Amygdala (tissue), 56 donors: ENCODE data around the gene GPR17.
A peak's percentile ranks its signal among the peaks of the same experiment; 100 is the strongest.

Experiments used
- DNase-seq, 56 donors: peaks; one replicate each; lab custom pipeline; 2025; lab: John Stamatoyannopoulos, UW

GPR17 gene

DNA sequence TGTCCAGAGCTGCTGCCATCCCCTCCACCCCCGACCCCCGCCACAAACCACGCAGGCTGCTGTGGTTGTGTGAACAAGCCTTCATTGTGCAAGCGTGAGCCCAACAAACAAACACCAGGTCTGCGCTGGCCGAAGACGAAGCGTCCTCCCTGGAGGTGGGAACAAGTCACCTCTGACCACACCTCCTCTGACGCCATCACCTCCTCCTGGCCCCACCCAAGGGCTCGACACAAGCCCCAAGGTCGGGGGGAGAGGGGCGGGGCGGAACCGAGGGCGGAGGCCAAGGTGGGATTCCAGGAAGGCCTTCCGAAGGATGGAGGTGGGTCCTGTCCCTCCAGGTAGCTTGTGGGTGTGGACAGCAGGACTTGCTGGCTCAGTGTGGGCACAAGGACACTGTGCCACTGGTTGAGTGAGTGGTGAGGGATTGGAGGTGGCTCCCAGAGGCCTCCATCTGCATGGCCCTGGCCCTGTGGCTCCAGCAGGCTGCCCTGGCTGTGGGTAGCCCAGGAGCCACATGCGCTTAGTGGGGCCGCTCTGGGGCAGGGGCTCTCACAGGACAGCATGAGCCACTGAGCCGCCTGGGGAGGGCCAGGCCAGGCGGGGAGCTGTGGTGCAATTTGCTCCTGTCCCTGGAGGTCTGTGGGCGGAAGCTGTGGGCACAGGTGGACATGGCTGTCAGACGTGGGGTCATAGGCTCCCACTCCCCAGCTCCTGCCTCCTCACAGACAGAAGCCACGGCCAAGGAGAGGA is 7.4 kb upstream of the GPR17 start:
- DNase-seq = no peak

DNA sequence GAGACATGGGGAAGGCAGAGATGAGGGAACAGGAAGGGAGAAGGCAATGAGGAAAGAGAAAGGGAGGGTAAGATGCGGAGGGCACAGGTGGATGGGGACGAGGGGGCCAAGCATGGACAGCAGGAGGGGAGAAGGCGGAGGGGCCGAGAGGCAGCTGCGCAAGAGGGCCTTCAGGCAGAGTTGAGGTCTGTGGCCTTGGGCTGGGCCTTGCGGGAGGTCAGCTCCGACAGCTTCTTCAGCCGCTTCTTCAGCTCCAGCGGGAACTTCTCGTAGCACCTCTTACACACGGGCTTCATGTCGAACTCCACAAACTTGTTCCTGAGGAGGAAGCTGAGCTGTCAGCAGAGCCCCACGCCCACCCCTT is 6.9 kb upstream of the GPR17 start:
- DNase-seq = no peak

GRCh38 chr2:127640082-127641072 is 5.6 kb upstream of the GPR17 start:
- DNase-seq = peak in 6 of 56 donors; percentile 14 to 45 (median 35)

DNA sequence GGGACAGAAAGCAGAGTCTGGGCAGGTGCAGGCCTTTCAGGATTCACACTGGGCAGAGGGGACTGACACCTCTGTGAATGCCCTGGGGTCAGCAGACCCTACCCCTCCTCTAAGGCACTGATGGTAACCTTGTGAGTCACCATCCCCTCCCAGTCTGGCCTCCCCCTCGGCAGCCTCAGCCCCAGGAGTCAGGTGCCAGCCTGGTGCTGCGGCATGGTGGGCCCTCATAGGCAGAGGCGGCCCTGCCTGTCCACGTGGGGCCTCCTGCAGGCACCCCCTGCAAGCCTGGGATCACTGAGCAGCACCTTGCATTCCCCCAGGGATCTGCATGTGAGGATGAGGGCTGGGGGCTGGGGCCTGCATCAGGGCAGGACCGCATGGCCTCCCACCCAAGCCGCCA is 4.8 kb upstream of the GPR17 start:
- DNase-seq = no peak

DNA sequence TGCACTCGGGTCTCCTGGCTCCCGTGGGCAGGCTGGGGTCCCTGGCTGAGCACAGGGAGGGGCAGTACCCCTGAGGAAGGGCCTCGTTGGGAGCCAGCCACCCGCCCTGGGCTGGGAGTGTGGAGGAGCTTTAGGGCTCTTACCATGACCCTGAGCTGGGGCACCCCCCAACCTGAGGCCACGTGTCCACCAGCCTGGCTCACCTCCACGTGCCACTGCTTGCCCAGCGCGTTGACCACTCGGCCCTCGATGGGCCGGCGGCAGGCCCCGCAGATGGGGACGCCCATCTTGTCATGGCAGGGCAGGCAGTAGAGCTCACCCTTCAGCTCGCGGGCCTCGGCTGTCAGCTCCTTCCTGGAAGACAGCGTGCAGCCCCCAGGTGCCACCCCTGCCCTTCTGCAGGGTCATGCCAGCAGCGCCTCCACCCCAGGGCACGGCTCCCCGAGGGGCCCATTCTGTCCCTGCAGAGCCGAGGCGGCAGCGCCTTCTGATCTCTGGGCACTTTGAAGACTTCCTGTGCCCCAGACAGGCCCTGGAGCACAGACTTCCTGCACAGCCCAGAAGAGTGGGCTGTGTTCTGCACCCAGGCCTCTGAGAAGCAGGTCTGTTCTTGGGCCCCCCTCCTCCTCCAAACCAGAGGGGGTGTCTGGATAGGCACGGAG is 4.0 kb upstream of the GPR17 start:
- no peak for DNase-seq

DNA sequence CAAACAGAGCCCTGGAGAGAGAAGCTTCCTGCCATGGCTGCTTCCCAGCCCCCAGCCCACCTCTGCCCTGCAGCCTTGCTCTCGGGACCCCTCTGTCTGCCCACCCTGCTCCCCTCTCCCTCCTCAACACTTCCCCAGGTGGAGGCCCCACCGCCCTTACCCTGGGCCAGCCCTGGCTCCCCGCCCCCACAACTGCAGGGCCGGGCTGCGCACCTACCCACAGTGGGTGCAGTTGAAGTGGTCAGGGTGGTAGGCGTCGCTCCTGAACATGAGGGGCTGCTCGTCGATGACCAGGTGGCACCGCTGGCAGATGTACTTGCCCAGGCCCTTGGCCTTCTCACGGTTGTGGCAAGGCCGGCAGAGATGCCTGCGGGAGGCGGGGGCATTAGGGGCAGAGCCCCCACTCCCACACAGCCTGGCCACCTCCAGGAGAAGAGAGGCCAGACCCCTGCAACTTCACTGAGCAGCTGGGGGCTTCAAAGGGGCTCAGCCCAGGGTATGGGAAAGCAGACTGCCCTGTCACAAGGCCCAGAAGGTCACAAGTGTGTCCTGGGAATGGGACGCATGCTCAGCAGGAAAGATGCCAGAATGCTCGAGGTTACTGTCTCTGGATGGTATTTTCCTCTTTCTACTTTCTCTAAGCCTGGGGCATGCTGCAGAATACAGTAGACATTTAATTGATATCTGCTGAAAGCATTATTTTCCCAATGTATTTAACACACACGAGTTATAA is 3.1 kb upstream of the GPR17 start:
- DNase-seq = no peak

- DNase-seq = peak in 2 of 56 donors; percentile 25 to 31
Observed at GRCh38 chr2:127643439-127644065, 2.4 kb upstream of the GPR17 start.

- peak in 3 of 56 donors; percentile 15 to 23 (median 21) for DNase-seq
Observed at GRCh38 chr2:127644066-127645025, 1.6 kb upstream of the GPR17 start.

DNA sequence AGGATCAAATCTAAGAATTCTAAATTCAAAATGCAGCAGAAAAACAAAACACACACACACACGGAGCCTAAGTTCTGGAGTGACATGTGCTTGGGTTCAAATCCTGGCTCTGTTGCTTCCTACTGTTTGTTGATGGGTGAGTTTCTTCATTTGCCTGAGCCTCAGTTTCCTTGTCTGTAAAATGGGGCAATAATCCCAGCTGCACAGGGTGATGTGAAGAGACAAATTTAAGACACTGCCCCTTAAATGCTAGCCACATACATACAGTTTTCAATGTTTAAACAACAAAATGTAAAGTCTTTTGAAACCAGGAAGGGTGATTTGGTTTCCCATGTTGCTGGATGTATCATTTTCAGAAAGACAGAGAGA is 943 bp upstream of the GPR17 start:
- no peak for DNase-seq

DNA sequence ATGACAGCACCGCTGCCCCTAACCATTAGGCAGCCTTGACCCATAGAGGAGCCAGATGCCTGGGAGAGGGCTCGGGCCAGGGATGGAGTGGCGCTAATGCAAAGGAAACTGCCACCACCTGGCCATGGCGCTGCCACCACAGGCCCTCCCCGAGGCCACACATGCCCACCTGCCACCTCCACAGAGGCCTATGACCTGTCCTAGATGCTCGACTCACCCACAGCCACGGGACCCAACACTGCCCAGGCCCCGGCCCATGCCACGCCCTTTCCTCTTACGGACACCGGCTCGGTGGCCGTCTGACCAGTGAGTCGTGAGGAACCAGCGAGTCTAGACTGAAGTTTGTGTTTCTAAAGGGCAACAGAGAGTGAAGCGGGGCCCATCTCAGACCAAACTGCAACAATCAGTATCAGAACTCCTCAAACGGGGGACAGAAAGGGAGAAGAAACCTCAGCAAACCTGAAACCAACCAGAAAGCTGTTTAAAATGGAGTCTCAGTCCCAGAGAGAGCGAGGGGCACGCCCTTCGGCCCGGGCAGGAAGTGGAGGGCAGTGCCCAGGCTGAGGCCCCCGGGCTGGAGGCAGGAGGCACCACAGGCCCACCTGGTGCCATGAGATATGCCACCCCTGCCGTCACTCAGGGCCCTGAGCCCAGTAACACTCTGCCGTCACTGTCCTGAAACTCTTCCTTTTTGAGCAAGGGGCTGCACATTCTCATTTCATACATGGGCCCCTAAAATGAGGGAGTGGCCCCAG is 711 bp downstream of the GPR17 start:
- DNase-seq = no peak

DNA sequence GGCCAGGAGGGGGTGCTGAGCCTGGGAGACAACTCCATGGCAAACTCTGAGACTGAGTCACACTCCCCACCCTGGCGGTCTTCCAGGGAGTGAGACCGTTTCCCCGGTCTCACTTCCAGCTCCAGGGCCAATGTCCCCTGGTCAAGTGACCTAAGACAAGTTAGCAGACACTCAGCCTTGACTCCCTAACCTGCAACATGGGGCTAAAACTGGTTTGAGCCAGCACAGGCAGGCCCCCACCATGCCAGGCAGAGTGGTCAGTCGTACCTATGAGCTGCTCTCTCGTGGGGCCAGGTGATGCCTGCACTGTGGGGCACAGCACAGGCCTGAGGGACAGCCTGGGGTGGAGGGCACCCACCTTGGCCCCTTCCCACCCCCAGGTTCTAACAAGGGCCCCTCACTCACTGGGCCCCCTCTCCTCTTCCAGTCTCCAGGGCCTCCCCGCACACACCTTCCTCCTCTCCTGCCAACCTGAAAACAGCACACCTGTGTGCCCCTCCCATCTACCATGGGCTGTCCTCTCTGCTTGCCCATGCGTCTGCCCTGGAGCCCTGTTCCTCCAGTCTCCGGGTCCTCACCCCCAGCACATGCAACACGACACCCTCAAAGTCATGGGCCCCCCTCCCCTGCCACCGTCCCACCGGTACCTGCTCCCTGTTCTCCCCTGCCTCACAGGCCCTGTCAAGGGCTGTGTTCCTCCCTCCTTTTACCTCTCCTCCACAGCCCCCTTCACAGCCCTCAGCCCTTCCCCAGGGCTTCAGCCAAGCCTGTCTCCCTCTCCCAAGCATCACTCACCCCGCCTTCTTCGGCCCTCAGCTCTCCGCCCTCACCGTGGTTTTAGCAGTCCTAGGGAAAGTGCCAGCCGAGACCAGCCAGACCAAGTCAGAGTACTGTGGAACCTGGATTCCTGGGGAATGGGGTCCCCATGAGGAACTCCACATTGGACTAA is 1.6 kb downstream of the GPR17 start:
- peak in 1 of 56 donors; percentile 50 for DNase-seq

DNA sequence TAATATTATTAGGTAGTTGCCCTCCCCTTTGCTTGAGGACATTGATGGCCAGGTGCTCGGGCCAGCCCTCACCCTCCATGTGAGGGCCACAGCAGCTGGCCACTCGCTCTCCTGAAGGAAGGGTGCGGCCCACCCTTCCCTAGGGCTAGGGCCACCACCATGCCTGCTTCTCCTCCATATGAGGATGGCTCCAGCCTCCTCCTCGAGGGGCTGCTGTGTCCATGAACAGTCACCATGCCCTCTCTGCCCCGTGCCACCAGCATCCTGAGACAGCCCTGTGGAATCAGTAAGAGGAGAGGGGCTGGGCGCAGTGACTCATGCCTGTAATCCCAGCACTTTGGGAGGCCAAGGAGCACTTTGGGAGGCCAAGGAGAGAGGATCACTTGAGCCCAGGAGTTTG is 2.4 kb downstream of the GPR17 start:
- no peak for DNase-seq

DNA sequence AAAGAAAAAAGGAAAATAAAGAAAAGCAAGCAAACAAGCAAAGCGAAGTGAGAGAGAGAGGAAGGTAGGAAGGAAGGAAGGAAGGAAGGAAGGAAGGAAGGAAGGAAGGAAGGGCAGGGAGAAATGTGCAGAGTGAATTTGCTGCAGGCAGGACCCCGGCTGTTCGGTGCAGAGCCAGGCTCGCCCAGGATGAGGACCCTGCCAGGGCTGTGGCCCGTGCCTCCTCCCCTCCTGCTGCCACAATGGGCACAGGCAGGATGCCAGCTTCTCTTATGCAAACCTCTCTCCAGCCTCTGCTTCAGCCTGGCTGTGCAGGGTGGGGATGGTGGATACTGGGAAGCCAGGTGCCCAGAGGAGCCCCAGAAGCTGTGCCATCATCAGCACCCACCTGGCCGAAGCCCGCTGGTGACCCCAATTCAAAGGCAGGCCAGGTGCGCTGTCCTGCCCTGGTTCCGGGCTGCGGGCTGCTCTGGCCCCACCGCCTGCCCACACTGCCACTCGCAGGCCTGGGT is 3.2 kb downstream of the GPR17 start:
- peak in 11 of 56 donors; percentile 22 to 38 (median 31) for DNase-seq

- DNase-seq = peak in 53 of 56 donors; percentile 10 to 88 (median 66)
Observed at GRCh38 chr2:127649684-127650040, 3.7 kb downstream of the GPR17 start.

GRCh38 chr2:127650041-127650784 is 4.3 kb downstream of the GPR17 start:
- peak in 1 of 56 donors; percentile 10 for DNase-seq
